ENCODE results near the gene TRIM62. TPM values are rescaled to one million over a fixed set of nuclear protein-coding genes. Genes with fewer than 3 reads are reported as not detected.
A peak's percentile ranks its signal among the peaks of the same experiment; 100 is the strongest.
"Not testable (repeated sequence)": the region's sequence is repeated elsewhere in the genome, so short reads cannot be mapped to it uniquely, and the experiment has no call there.

Gene TRIM62
- total RNA-seq, 4 donors from 2014 or later, result 3.5 to 22.8 (median 17.9) TPM

DNA sequence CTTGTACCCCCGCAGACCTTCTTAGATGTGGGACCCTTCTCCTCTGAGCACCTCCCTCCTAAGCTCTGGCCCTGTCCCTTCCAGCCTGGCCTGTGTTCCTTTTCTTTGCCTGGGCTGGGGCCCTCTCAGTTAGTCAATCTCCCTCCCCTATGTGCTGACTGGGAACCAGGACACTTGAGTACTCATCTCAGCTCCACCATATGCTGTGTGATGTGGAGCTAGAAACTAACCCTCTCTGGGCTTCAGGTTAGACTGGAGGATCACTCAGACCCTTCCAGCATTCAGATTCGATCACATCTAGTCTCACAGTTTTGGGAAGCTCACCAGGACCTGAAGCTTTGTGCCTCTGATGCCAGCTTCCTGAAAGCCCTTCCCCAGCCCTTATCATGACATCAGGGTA, 40.6 kb downstream of the TRIM62 start:
- TF ChIP-seq CTCF (IDR thresholded peaks at IDR 0.05) (no peak), POLR2A (IDR thresholded peaks at IDR 0.05) (no peak)
- Histone ChIP-seq H3K36me3 (peaks cover 0 to 4% (median 0%) of the 10 kb centered on the region in 3 donors), H3K4me1 (peaks cover 0 to 5% (median 0%) of the 10 kb centered on the region in 4 donors), H3K27ac (no peak overlapping the region), H3K27me3 (no peaks in the 10 kb centered on the region), H3K4me3 (no peak overlapping the region), H3K9me3 (no peaks in the 10 kb centered on the region)
- DNase-seq, result no peak

- no peaks in the 10 kb centered on the region for H3K9me3 ChIP-seq
- H3K4me3 ChIP-seq, result no peak overlapping the region
- H3K4me1 ChIP-seq, result peaks cover 0 to 5% (median 0%) of the 10 kb centered on the region in 4 donors
- H3K36me3 ChIP-seq, result no peaks in the 10 kb centered on the region
- TF ChIP-seq CTCF (IDR thresholded peaks at IDR 0.05), result no peak
- TF ChIP-seq POLR2A (IDR thresholded peaks at IDR 0.05), result no peak
- peak in 1 of 3 donors; percentile 35 for DNase-seq
- H3K27me3 ChIP-seq, result no peaks in the 10 kb centered on the region
- H3K27ac ChIP-seq, result no peak overlapping the region
These were observed 41.4 kb downstream of the TRIM62 start for GRCh38 chr1:33140153-33141149.

GRCh38 chr1:33137800-33138199, 44.0 kb downstream of the TRIM62 start:
- H3K36me3 ChIP-seq, result no peaks in the 10 kb centered on the region
- H3K9me3 ChIP-seq, result no peaks in the 10 kb centered on the region
- H3K27me3 ChIP-seq, result no peaks in the 10 kb centered on the region
- H3K4me1 ChIP-seq, result no peaks in the 10 kb centered on the region
- H3K4me3 ChIP-seq, result no peak overlapping the region
- H3K27ac ChIP-seq, result no peak overlapping the region
- no peak for TF ChIP-seq POLR2A (IDR thresholded peaks at IDR 0.05)
- TF ChIP-seq CTCF (IDR thresholded peaks at IDR 0.05), result peak in 1 of 6 experiments; percentile 29
- peak; percentile 20 to 56 (median 50) for DNase-seq

- not testable (repeated sequence) for H3K9me3 ChIP-seq, H3K36me3 ChIP-seq, H3K4me3 ChIP-seq
These were observed 45.8 kb downstream of the TRIM62 start for GRCh38 chr1:33136041-33136440.

DNA sequence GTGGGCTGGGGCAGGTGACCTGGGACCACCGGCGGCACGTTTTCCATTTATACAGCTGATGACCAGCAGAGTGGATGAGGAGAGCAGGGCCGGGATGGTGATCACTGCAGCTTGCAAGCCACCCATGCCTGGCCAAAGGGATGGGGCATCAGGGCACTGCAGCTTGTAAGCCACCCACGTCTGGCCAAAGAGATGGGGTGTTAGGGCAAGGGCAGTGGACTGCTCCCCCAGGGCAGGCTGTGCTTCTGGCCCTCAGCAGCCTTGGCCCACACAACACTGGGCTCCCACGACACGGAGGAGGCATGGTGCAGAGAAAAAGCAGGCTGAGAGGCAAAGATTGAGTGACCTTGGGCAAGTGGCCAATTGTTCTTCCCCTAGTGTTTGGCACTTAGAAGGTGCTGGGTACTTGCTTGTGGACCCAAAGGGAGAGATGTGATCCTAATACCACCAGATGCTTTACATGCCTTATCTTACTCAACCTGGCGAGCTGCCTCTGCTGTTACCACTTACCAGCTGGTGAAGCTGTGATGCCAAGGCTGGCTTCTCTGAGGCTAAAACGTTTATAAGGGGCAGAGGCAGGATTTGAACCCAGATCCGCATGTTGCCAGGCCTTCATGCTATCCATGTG, 48.3 kb downstream of the TRIM62 start:
- H3K4me1 ChIP-seq, result peaks cover 0 to 3% (median 0%) of the 10 kb centered on the region in 4 donors
- H3K9me3 ChIP-seq, result no peaks in the 10 kb centered on the region
- no peaks in the 10 kb centered on the region for H3K27me3 ChIP-seq
- H3K27ac ChIP-seq, result no peak overlapping the region
- no peaks in the 10 kb centered on the region for H3K36me3 ChIP-seq
- no peak for TF ChIP-seq CTCF (IDR thresholded peaks at IDR 0.05)
- no peak for TF ChIP-seq POLR2A (IDR thresholded peaks at IDR 0.05)
- H3K4me3 ChIP-seq, result no peak overlapping the region
- DNase-seq, result no peak

More at GRCh38 chr1:33136041-33136440, 45.8 kb downstream of the TRIM62 start:
- DNase-seq, H3K4me1 ChIP-seq, H3K27ac ChIP-seq, H3K27me3 ChIP-seq: not testable (repeated sequence)

DNA sequence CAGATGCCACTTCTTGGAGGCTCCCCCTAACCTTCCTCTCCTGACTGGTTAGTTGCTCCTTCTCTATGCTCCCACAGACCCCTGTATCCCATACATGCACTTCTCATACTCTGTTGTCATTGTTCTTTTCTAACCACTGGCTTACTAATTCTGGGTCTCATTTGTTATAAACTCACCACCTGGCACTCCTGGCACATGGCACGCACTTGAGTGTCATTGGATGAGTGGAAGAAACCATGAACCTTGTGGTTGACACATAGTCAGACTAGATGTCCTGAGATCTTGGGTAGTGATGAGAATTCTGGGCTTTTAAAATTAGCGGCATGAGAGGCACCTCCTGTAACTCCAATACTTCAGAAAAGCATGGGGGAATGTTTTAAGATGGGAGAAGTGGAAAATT, 49.3 kb downstream of the TRIM62 start:
- TF ChIP-seq CTCF (IDR thresholded peaks at IDR 0.05) (no peak), POLR2A (IDR thresholded peaks at IDR 0.05) (no peak)
- Histone ChIP-seq H3K9me3 (no peaks in the 10 kb centered on the region), H3K36me3 (no peaks in the 10 kb centered on the region), H3K27ac (no peak overlapping the region), H3K4me3 (no peak overlapping the region), H3K27me3 (no peaks in the 10 kb centered on the region), H3K4me1 (peaks cover 0 to 12% (median 2%) of the 10 kb centered on the region in 4 donors)
- DNase-seq, result no peak

Measured in Peyer's patch (tissue), 4 donors.